Kidney (tissue), 14 donors: ENCODE data around the gene MAPT. TPM values are rescaled to one million over a fixed set of nuclear protein-coding genes. Genes with fewer than 3 reads are reported as not detected.
"Not testable (repeated sequence)": the region's sequence is repeated elsewhere in the genome, so short reads cannot be mapped to it uniquely, and the experiment has no call there.

ENCODE experiments used
- DNase-seq, 5 donors: peaks; one replicate each; pipeline ENCODE4 v3.0.0-alpha.2; 2013 to 2020
- FAIRE-seq: peaks from 2 replicates; lab custom pipeline; 2012; peaks lifted over from hg19 to GRCh38; lab: Jason Lieb, UNC
- H3K27ac ChIP-seq, 2 donors: one replicate each; pipeline ENCODE4 v1.7.0; 2013; ENCODE audit warnings: low read depth in 2 of 2, low read length in 2 of 2, inconsistent platforms in 1 of 2
- H3K27me3 ChIP-seq: one replicate; pipeline ENCODE4 v1.7.1; 2013; ENCODE audit warnings: low read length, inconsistent platforms; ENCODE audit not compliant: control insufficient read depth, insufficient read depth
- H3K36me3 ChIP-seq, 3 donors: one replicate each; pipeline versions ENCODE4 v1.7.0 to v1.7.1; 2013; ENCODE audit warnings: low read length in 3 of 3, control low read depth in 1 of 3, inconsistent platforms in 1 of 3; ENCODE audit not compliant: insufficient read depth in 3 of 3, control insufficient read depth in 2 of 3
- H3K4me1 ChIP-seq, 3 donors: one replicate each; pipeline versions ENCODE4 v1.7.0 to v1.7.1; 2013; ENCODE audit warnings: low read length in 3 of 3, inconsistent platforms in 1 of 3, low read depth in 1 of 3; ENCODE audit not compliant: control insufficient read depth in 2 of 3, insufficient read depth in 2 of 3
- H3K4me3 ChIP-seq, 3 donors: one replicate each; pipeline versions ENCODE4 v1.7.0 to v1.8.1; 2013; ENCODE audit warnings: low read length in 3 of 3, control low read depth in 1 of 3, inconsistent platforms in 1 of 3
- H3K9ac ChIP-seq, 3 donors: one replicate each; pipeline versions ENCODE4 v1.7.0 to v1.7.1; 2013; ENCODE audit warnings: low read length in 3 of 3, control low read depth in 1 of 3, inconsistent platforms in 1 of 3
- H3K9me3 ChIP-seq, 3 donors: one replicate each; pipeline versions ENCODE4 v1.7.0 to v1.7.1; 2013; ENCODE audit warnings: low read length in 3 of 3, control low read depth in 1 of 3, inconsistent platforms in 1 of 3; ENCODE audit not compliant: control insufficient read depth in 2 of 3, insufficient read depth in 1 of 3
- intact Hi-C: fragments of 100-400 bp; cut with DNase I; formaldehyde crosslinking; loops from one replicate; pipeline ENCODE4 v1.11.1; 2022
- polyA plus RNA-seq: library from polyadenylated mRNA; stranded (reverse); fragments of 350-450 nt; fragmentation: Illumina TruSeq; extraction: RNeasy Lipid Tissue Mini Kit (QIAGEN cat#74804); gene quantifications from one replicate; pipeline ENCODE4 v1.2.3, GENCODE V29; 2014; ENCODE audit warnings: low read depth, low replicate concordance; ENCODE audit not compliant: insufficient read depth
- total RNA-seq: library from RNA; stranded (reverse); fragmentation: NEBNext Ultra II Directional; extraction: Animal tissue kit (Norgen Biotek cat#: 25700); gene quantifications from one replicate; pipeline ENCODE4 v1.2.1, GENCODE V29; 2021
- TF ChIP-seq, protein P1 (sequence below): IDR thresholded peaks from 3 replicates; pipeline ENCODE4 v1.5.1; 2012; ENCODE audit warnings: mild to moderate bottlenecking, moderate library complexity, borderline replicate concordance; ENCODE audit not compliant: insufficient read depth; ENCODE audit errors: extremely low read depth
- donor health status: control.
- donor health status: control.
- donor health status: control.
- donor health status: control.
- donor health status: control.
- donor health status: DM: yes; HTN: yes; CAD: no.
- donor health status: Normal renal cell carcinoma (clear cell type).

Gene MAPT
- total and polyA plus RNA-seq, 2 donors from 2014 or later: 2.9 to 15.4 TPM

DNA sequence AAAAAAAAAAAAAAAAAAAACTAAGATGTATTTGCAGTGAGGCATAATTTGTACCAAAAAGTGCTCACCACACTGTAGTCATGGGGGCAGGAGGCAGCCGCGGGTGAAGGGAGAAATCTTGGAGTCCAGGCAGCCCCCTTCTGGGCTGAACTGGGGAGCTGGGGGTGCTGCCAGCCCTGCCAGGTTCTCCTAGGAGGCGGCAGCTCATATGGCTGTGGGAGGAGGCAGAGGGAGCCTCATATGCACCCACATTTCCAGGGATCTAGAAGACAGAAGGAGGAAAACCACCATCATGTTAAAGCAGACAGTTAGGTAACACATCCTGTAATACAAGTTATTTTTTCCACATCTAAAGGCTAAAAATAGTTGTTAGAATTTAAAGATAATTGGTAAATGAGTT is 16.3 kb downstream of the MAPT start:
- no peak overlapping the region for H3K4me3 ChIP-seq
- H3K4me1 ChIP-seq: no peaks in the 10 kb centered on the region
- H3K27me3 ChIP-seq: peaks cover 2% of the 10 kb centered on the region
- peaks cover 0 to 2% (median 0%) of the 10 kb centered on the region in 3 donors for H3K36me3 ChIP-seq
- no peak overlapping the region for H3K27ac ChIP-seq
- TF ChIP-seq, protein P1, sequence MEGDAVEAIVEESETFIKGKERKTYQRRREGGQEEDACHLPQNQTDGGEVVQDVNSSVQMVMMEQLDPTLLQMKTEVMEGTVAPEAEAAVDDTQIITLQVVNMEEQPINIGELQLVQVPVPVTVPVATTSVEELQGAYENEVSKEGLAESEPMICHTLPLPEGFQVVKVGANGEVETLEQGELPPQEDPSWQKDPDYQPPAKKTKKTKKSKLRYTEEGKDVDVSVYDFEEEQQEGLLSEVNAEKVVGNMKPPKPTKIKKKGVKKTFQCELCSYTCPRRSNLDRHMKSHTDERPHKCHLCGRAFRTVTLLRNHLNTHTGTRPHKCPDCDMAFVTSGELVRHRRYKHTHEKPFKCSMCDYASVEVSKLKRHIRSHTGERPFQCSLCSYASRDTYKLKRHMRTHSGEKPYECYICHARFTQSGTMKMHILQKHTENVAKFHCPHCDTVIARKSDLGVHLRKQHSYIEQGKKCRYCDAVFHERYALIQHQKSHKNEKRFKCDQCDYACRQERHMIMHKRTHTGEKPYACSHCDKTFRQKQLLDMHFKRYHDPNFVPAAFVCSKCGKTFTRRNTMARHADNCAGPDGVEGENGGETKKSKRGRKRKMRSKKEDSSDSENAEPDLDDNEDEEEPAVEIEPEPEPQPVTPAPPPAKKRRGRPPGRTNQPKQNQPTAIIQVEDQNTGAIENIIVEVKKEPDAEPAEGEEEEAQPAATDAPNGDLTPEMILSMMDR: no peak
- peaks cover 0 to 8% (median 2%) of the 10 kb centered on the region in 3 donors for H3K9me3 ChIP-seq
- intact Hi-C loops: no loop called here
- DNase-seq: no peak
- FAIRE-seq: no peak
- H3K9ac ChIP-seq: no peak overlapping the region

DNA sequence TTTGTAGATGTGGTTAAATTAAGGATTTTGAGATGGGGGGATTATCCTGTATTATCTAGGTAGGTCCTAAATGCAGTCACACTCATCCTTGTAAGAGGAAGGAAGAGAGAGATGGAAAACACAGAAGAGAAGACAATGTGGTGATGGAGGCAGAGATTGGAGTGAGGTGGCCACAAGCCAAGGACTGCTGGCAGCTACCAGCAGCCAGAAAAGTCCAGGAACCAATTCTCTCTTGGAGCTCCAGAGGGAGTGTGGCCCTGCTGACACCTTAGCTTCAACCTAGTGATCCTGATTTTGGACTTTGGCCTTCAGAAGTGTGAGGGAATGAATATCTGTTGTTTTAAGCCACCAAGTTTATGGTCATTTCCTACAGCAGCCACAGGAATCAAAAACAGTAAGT is 18.0 kb downstream of the MAPT start:
- Histone ChIP-seq H3K4me1 (no peaks in the 10 kb centered on the region), H3K9me3 (peaks cover 0 to 8% (median 2%) of the 10 kb centered on the region in 3 donors), H3K36me3 (peaks cover 0 to 2% (median 0%) of the 10 kb centered on the region in 3 donors), H3K4me3 (no peak overlapping the region), H3K27ac (no peak overlapping the region), H3K9ac (no peak overlapping the region), H3K27me3 (peaks cover 2% of the 10 kb centered on the region)
- DNase-seq (no peak), FAIRE-seq (no peak)
- TF ChIP-seq, protein P1: no peak
- intact Hi-C loops: no loop called here

DNA sequence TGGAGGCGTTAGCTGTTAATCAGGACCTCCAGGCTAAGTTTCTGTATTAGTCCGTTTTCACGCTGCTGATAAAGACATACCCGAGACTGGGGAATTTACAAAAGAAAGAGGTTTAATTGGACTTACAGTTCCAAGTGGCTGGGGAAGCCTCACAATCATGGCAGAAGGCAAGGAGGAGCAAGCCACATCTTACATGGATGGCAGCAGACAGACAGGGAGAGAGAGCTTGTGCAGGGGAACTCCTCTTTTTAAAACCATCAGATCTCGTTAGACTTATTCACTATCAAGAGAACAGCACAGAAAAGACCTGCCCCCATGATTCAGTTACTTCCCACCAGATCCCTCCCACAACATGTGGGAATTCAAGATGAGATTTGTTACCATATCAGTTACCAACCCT is 18.7 kb downstream of the MAPT start:
- DNase-seq, H3K27ac ChIP-seq, H3K4me1 ChIP-seq, H3K9me3 ChIP-seq, H3K4me3 ChIP-seq, FAIRE-seq, H3K27me3 ChIP-seq, H3K36me3 ChIP-seq, H3K9ac ChIP-seq, intact Hi-C loops: not testable (repeated sequence)

DNA sequence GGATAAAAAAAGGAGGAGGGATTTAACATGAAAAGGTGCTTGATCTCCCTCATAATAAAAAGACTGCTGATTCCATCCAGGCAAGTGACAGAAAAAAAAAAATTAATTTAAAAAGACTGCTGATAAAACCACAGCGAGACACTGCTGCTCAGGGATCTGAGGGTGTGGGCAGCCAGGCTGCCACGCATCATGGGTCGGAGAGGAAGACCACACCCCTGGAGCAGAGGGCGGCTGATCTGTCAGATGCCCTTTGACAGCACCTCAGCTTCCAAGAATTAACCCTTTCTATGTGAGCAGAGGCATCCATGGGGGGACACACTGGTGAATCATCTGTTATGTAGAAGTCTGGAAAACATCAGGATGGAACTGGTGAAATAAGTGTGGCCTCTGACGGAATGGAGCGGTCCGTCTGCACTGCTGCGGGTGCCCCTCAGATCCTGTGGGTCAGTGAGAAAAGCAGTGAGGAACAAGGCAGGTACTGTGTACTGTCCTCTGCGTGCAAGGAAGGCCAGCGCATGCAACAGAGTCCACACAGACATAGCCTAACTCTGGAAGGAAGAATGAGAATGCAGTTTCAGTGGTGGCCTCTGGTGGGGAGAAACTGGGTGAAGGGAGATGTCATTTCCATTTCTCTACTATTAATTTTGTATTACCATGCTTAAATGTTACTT is 19.8 kb downstream of the MAPT start:
- DNase-seq (no peak), FAIRE-seq (no peak)
- intact Hi-C loops: no loop called here
- H3K4me3 ChIP-seq: no peak overlapping the region
- no peak overlapping the region for H3K9ac ChIP-seq
- no peak overlapping the region for H3K27ac ChIP-seq
- H3K9me3 ChIP-seq: peaks cover 0 to 8% (median 2%) of the 10 kb centered on the region in 3 donors
- H3K4me1 ChIP-seq: no peaks in the 10 kb centered on the region
- TF ChIP-seq, protein P1: no peak
- peaks cover 0 to 2% (median 0%) of the 10 kb centered on the region in 3 donors for H3K36me3 ChIP-seq
- H3K27me3 ChIP-seq: peaks cover 2% of the 10 kb centered on the region
